IMR-90 (cell line): ENCODE results near the gene CREB1. TPM values are rescaled to one million over a fixed set of nuclear protein-coding genes. Genes with fewer than 3 reads are reported as not detected.

Source experiments
- ATAC-seq: fragments of 200-7000 bp; cut with Tn5 transposase; 2 replicates; pipeline ENCODE4 v1.9.1; 2020; ENCODE audit warnings: low read depth, mild to moderate bottlenecking, moderate library complexity
- BruUV-seq: library from RNA; stranded (reverse); fragments of 400-500 nt; replicated peaks from 2 replicates; lab custom pipeline; 2021; lab: Mats Ljungman, UMichigan
- CTCF ChIA-PET: fragments of 300-600 bp; formaldehyde crosslinking; extraction: SDS; loops from one replicate; lab custom pipeline; 2021; ENCODE audit warnings: antibody characterized with exemption; lab: Yijun Ruan, JAX
- POLR2A ChIA-PET: fragments of 300-600 bp; sonication (Branson Sonifier 250); formaldehyde crosslinking; loops from one replicate; lab custom pipeline; 2022; ENCODE audit warnings: antibody characterized with exemption; ENCODE audit not compliant: unreplicated experiment; lab: Charles Lee
- DNase-seq: peaks from one replicate; pipeline ENCODE4 v3.0.0; 2013
- H2AFZ ChIP-seq: replicated peaks from 2 replicates; pipeline ENCODE3; 2013; ENCODE audit warnings: low read length, mild to moderate bottlenecking; ENCODE audit not compliant: poor library complexity
- H2AK5ac ChIP-seq: 2 replicates; pipeline ENCODE4 v1.6.1; 2013; ENCODE audit warnings: low read depth, low read length, inconsistent platforms
- H2AK9ac ChIP-seq: replicated peaks from 2 replicates; pipeline ENCODE3; 2013; ENCODE audit warnings: mild to moderate bottlenecking, low read depth, low read length, moderate library complexity; ENCODE audit not compliant: poor library complexity
- H2BK120ac ChIP-seq: 2 replicates; pipeline ENCODE4 v1.6.1; 2013; ENCODE audit warnings: low read depth, low read length, inconsistent platforms
- H2BK15ac ChIP-seq: 3 replicates; pipeline ENCODE4 v1.6.1; 2013; ENCODE audit warnings: low read depth, low read length, inconsistent platforms
- H2BK20ac ChIP-seq: 2 replicates; pipeline ENCODE4 v1.6.1; 2013; ENCODE audit warnings: low read depth, mild to moderate bottlenecking, inconsistent platforms, low read length, moderate library complexity
- H2BK5ac ChIP-seq: 2 replicates; pipeline ENCODE4 v1.6.1; 2013; ENCODE audit warnings: mild to moderate bottlenecking, low read depth, low read length, inconsistent platforms; ENCODE audit not compliant: poor library complexity, severe bottlenecking
- H3K14ac ChIP-seq: replicated peaks from 2 replicates; pipeline ENCODE4 v1.6.1; 2013; ENCODE audit warnings: low read depth, low read length, inconsistent platforms
- H3K18ac ChIP-seq: 2 replicates; pipeline ENCODE4 v1.6.1; 2013; ENCODE audit warnings: low read depth, low read length, control low read depth
- H3K23ac ChIP-seq: 2 replicates; pipeline ENCODE4 v1.6.1; 2013; ENCODE audit warnings: low read depth, low read length, inconsistent platforms
- H3K27ac ChIP-seq: 2 replicates; pipeline ENCODE4 v1.5.1; 2013; ENCODE audit warnings: mild to moderate bottlenecking, control low read depth, low read length; ENCODE audit not compliant: insufficient read depth
- H3K27me3 ChIP-seq: 2 replicates; pipeline ENCODE4 v1.6.1; 2013; ENCODE audit warnings: low read length; ENCODE audit not compliant: control insufficient read depth, insufficient read depth
- H3K36me3 ChIP-seq: 2 replicates; pipeline ENCODE4 v1.6.1; 2013; ENCODE audit warnings: low read length, mixed read lengths; ENCODE audit not compliant: control insufficient read depth, insufficient read depth
- H3K4ac ChIP-seq: 2 replicates; pipeline ENCODE4 v1.6.1; 2013; ENCODE audit warnings: low read depth, low read length, inconsistent platforms
- H3K4me1 ChIP-seq: 2 replicates; pipeline ENCODE4 v1.6.1; 2013; ENCODE audit warnings: low read length, mixed read lengths; ENCODE audit not compliant: control insufficient read depth, insufficient read depth
- H3K4me2 ChIP-seq: 2 replicates; pipeline ENCODE4 v1.6.1; 2013; ENCODE audit warnings: low read depth, mild to moderate bottlenecking, control low read depth, low read length, moderate library complexity
- H3K4me3 ChIP-seq: 2 replicates; pipeline ENCODE4 v1.5.1; 2013; ENCODE audit warnings: low read depth, mild to moderate bottlenecking, control low read depth, low read length, moderate library complexity; ENCODE audit not compliant: insufficient read depth
- H3K56ac ChIP-seq: 2 replicates; pipeline ENCODE4 v1.6.1; 2013; ENCODE audit warnings: low read length, inconsistent platforms; ENCODE audit not compliant: insufficient read depth; ENCODE audit errors: extremely low read depth
- H3K79me1 ChIP-seq, 2 experiments: 2 replicates each; pipeline ENCODE4 v1.6.1; 2013; ENCODE audit warnings: low read length in 2 of 2, inconsistent platforms in 1 of 2, low read depth in 1 of 2
- H3K9ac ChIP-seq: 2 replicates; pipeline ENCODE4 v1.6.1; 2013; ENCODE audit warnings: low read depth, low read length, control low read depth
- H3K9me1 ChIP-seq: 2 replicates; pipeline ENCODE4 v1.6.1; 2013; ENCODE audit warnings: low read length, inconsistent platforms; ENCODE audit not compliant: insufficient read depth
- H3K9me3 ChIP-seq: 2 replicates; pipeline ENCODE4 v1.6.1; 2013; ENCODE audit warnings: low read length; ENCODE audit not compliant: control insufficient read depth, insufficient read depth
- H4K20me1 ChIP-seq: 2 replicates; pipeline ENCODE4 v1.6.1; 2013; ENCODE audit warnings: low read length, inconsistent platforms; ENCODE audit not compliant: insufficient read depth
- H4K5ac ChIP-seq: 2 replicates; pipeline ENCODE4 v1.6.1; 2013; ENCODE audit warnings: mild to moderate bottlenecking, low read depth, low read length, control low read depth
- H4K8ac ChIP-seq, 2 experiments: 2 replicates each; pipeline ENCODE4 v1.6.1; 2013; ENCODE audit warnings: low read depth in 2 of 2, low read length in 2 of 2, control low read depth in 1 of 2, inconsistent platforms in 1 of 2
- H4K91ac ChIP-seq: 2 replicates; pipeline ENCODE4 v1.6.1; 2013; ENCODE audit warnings: low read depth, low read length, inconsistent platforms; ENCODE audit not compliant: insufficient read depth
- BHLHE40 ChIP-seq: fragments of 150-350 bp; IDR thresholded peaks from 2 replicates; pipeline ENCODE4 v1.6.1; 2016; ENCODE audit warnings: mild to moderate bottlenecking, low read depth, low read length
- CEBPB ChIP-seq: IDR thresholded peaks from 2 replicates; pipeline ENCODE4 v1.6.1; 2012; ENCODE audit warnings: low read depth, low read length, improper control_type of control experiment
- CHD1 ChIP-seq: IDR thresholded peaks from 2 replicates; pipeline ENCODE4 v1.6.1; 2012; ENCODE audit warnings: low read depth, low read length, improper control_type of control experiment
- CTCF ChIP-seq: conservative IDR thresholded peaks from 2 replicates; pipeline ENCODE4 v1.5.1; 2012; ENCODE audit warnings: mild to moderate bottlenecking, low read depth, low read length, improper control_type of control experiment
- ELK1 ChIP-seq: fragments of 150-350 bp; IDR thresholded peaks from 2 replicates; pipeline ENCODE4 v1.6.1; 2016; ENCODE audit warnings: low read depth, mild to moderate bottlenecking, low read length, moderate library complexity, borderline replicate concordance
- FOS ChIP-seq: fragments of 150-350 bp; IDR thresholded peaks from 2 replicates; pipeline ENCODE4 v1.6.1; 2016; ENCODE audit warnings: low read depth, low read length
- MAFK ChIP-seq: IDR thresholded peaks from 2 replicates; pipeline ENCODE4 v1.6.1; 2012; ENCODE audit warnings: low read depth, low read length, improper control_type of control experiment
- MAZ ChIP-seq: IDR thresholded peaks from 2 replicates; pipeline ENCODE4 v1.6.1; 2012; ENCODE audit warnings: low read depth, mild to moderate bottlenecking, low read length, improper control_type of control experiment, moderate library complexity, borderline replicate concordance
- MXI1 ChIP-seq: IDR thresholded peaks from 2 replicates; pipeline ENCODE4 v1.6.1; 2012; ENCODE audit warnings: low read depth, mild to moderate bottlenecking, low read length, moderate library complexity, borderline replicate concordance
- NFE2L2 ChIP-seq: fragments of 150-350 bp; IDR thresholded peaks from 2 replicates; pipeline ENCODE4 v1.6.1; 2016; ENCODE audit warnings: low read depth, mild to moderate bottlenecking, low read length
- POLR2A ChIP-seq: IDR thresholded peaks from 2 replicates; pipeline ENCODE4 v1.6.1; 2012; ENCODE audit warnings: mild to moderate bottlenecking, low read depth, low read length
- RAD21 ChIP-seq: IDR thresholded peaks from 2 replicates; pipeline ENCODE4 v1.6.1; 2012; ENCODE audit warnings: low read length, improper control_type of control experiment
- RCOR1 ChIP-seq: IDR thresholded peaks from 2 replicates; pipeline ENCODE4 v1.6.1; 2012; ENCODE audit warnings: mild to moderate bottlenecking, low read length, improper control_type of control experiment; ENCODE audit not compliant: insufficient replicate concordance
- RFX5 ChIP-seq: IDR thresholded peaks from 2 replicates; pipeline ENCODE4 v1.8.0; 2012; ENCODE audit warnings: low read depth, mild to moderate bottlenecking, low read length, moderate library complexity
- SMC3 ChIP-seq: fragments of 150-350 bp; IDR thresholded peaks from 2 replicates; pipeline ENCODE4 v1.6.1; 2016; ENCODE audit warnings: low read depth, mild to moderate bottlenecking, antibody characterized with exemption, low read length, moderate library complexity
- USF2 ChIP-seq: fragments of 150-350 bp; IDR thresholded peaks from 2 replicates; pipeline ENCODE4 v1.6.1; 2017; ENCODE audit warnings: mild to moderate bottlenecking, antibody characterized with exemption, low read length, low read depth
- WGBS, 2 experiments: methylation state at CpG; one replicate each; pipeline versions ENCODE4 v1.1.5 to v1.1.7; 2013; ENCODE audit warnings: missing lambda C conversion rate in 2 of 2; ENCODE audit not compliant: insufficient read length in 1 of 2; ENCODE audit errors: extremely low coverage in 2 of 2; 5-methylcytosine and 5-hydroxymethylcytosine counted together
- dilution Hi-C: fragments of 300-500 bp; cut with HindIII; formaldehyde crosslinking; loops from one replicate; pipeline ENCODE4 v1.14.3; 2018; ENCODE audit warnings: low sequenced_read_pairs; ENCODE audit not compliant: unreplicated experiment
- in situ Hi-C: fragments of 300-500 bp; cut with MboI; formaldehyde crosslinking; loops from 3 replicates; pipeline ENCODE4 v1.14.3; 2019; ENCODE audit warnings: low sequenced_read_pairs, inconsistent platforms, mixed read lengths
- intact Hi-C: fragments of 100-400 bp; cut with micrococcal nuclease; formaldehyde crosslinking; loops from 2 replicates; pipeline ENCODE4 v1.10.0; 2022
- polyA plus RNA-seq, 3 experiments: library from polyadenylated mRNA; depleted of rRNA; stranded (reverse); fragments of >200 nt; gene quantifications; 2 replicates each; pipeline ENCODE4 v1.2.3, GENCODE V29; 2012; ENCODE audit warnings: low replicate concordance in 1 of 3
- total RNA-seq: library from RNA; depleted of rRNA; stranded (reverse); fragments of >200 nt; gene quantifications from 2 replicates; pipeline ENCODE4 v1.2.3, GENCODE V29; 2012

The CREB1 gene
- total and polyA plus RNA-seq, 2 of the 4 experiments (the other 2 are of a cell fraction), result 22.4 to 94.5 TPM

- H3K27ac ChIP-seq, result no peak overlapping the region
- no peaks in the 10 kb centered on the region for H3K9me3 ChIP-seq
- H3K9me1 ChIP-seq, result no peaks in the 10 kb centered on the region; the same call in 1 of the 2 replicates
- H3K23ac ChIP-seq, result no peak overlapping the region
- no peak overlapping the region for H2BK15ac ChIP-seq
- no peak overlapping the region for H3K4ac ChIP-seq
- no peaks in the 10 kb centered on the region for H4K20me1 ChIP-seq
- no peak overlapping the region for H3K4me2 ChIP-seq
- intact Hi-C loops (no loop called here), dilution Hi-C loops (no loop called here), in situ Hi-C loops (no loop called here)
- H3K27me3 ChIP-seq, result no peaks in the 10 kb centered on the region
- H2BK20ac ChIP-seq, result no peak overlapping the region
- no peak overlapping the region for H2BK5ac ChIP-seq
- TF ChIP-seq NFE2L2 (no peak), MXI1 (no peak), MAZ (no peak), RAD21 (no peak), MAFK (no peak), POLR2A (no peak), BHLHE40 (no peak), USF2 (no peak), CHD1 (no peak), FOS (no peak), RFX5 (no peak), CEBPB (no peak), SMC3 (no peak), ELK1 (no peak), RCOR1 (no peak), CTCF (no peak)
- H3K9ac ChIP-seq, result no peak overlapping the region
- H2AK9ac ChIP-seq, result no peak overlapping the region
- H4K5ac ChIP-seq, result no peak overlapping the region
- ATAC-seq, result no peak
- no peak overlapping the region for H4K8ac ChIP-seq
- H3K4me3 ChIP-seq, result no peak overlapping the region
- no peak overlapping the region for H3K56ac ChIP-seq
- H3K79me1 ChIP-seq, result peaks cover 11 to 17% of the 10 kb centered on the region in 2 experiments
- no peak for DNase-seq
- WGBS, 2 experiments, result no CpG with 5 or more reads among the region's 1 CpG
- H3K18ac ChIP-seq, result no peak overlapping the region
- ChIA-PET CTCF (no interaction called here), POLR2A (no interaction called here)
- H2BK120ac ChIP-seq, result no peak overlapping the region
- no peak overlapping the region for H3K14ac ChIP-seq
- H2AFZ ChIP-seq, result no peak overlapping the region
- no peaks in the 10 kb centered on the region for H3K4me1 ChIP-seq
- no peaks in the 10 kb centered on the region for H3K36me3 ChIP-seq
- BruUV-seq, result no TSS peak
- no peak overlapping the region for H4K91ac ChIP-seq
- no peak overlapping the region for H2AK5ac ChIP-seq
These were observed 4.5 kb upstream of the CREB1 start for GRCh38 chr2:207525296-207525695.
